ENCODE data around the gene TYMS. TPM values are rescaled to one million over a fixed set of nuclear protein-coding genes. Genes with fewer than 3 reads are reported as not detected.

TYMS gene
- total RNA-seq, 1 experiment from 2014 or later: 140 TPM

GRCh38 chr18:641224-641623 is 16.2 kb upstream of the TYMS start:
- Histone ChIP-seq H4K91ac (ENCODE audit: insufficient read length, low read depth, low read length) (no peak overlapping the region), H3T11ph (ENCODE audit: low read length) (no peak overlapping the region), H2BK120ac (ENCODE audit: low read depth, low read length, poor library complexity, severe bottlenecking) (no peak overlapping the region), H3K9ac (ENCODE audit: extremely low read depth, insufficient read length, low read length) (no peak overlapping the region), H4K20me1 (ENCODE audit: control insufficient read depth, insufficient read depth, insufficient read length) (no peaks in the 10 kb centered on the region), H2BK12ac (ENCODE audit: insufficient read length, low read depth, low read length) (no peak overlapping the region), H3K23me2 (ENCODE audit: insufficient read length, low read depth, low read length, poor library complexity, severe bottlenecking) (no peaks in the 10 kb centered on the region), H3K79me1 (ENCODE audit: insufficient read depth, low read depth, low read length, poor library complexity, severe bottlenecking) (no peaks in the 10 kb centered on the region), H4K8ac (replicated peaks; ENCODE audit: insufficient read length, low read depth, low read length) (no peak overlapping the region), H2AK5ac (ENCODE audit: insufficient read length, low read length) (no peak overlapping the region), H3K23ac (ENCODE audit: insufficient read length, low read depth, low read length) (no peak overlapping the region), H3K4me1 (ENCODE audit: insufficient read depth, low read length) (no peaks in the 10 kb centered on the region), H3K79me2 (ENCODE audit: insufficient read depth, low read length) (no peaks in the 10 kb centered on the region), H3K4ac (ENCODE audit: low read depth, low read length) (no peak overlapping the region), H3K27ac (ENCODE audit: insufficient read length, low read depth, low read length) (no peak overlapping the region), H3K27me3 (ENCODE audit: insufficient read depth, low read length) (no peaks in the 10 kb centered on the region), H2AFZ (ENCODE audit: low read length) (no peak overlapping the region), H3K14ac (ENCODE audit: insufficient read depth, low read length) (no peak overlapping the region), H2BK20ac (ENCODE audit: low read depth, low read length, poor library complexity, severe bottlenecking) (no peak overlapping the region), H3K9me3 (ENCODE audit: control insufficient read depth, low read depth, low read length) (no peaks in the 10 kb centered on the region), H4K5ac (ENCODE audit: insufficient read length, low read depth, low read length) (no peak overlapping the region), H3K18ac (ENCODE audit: insufficient read length, low read depth, low read length) (no peak overlapping the region), H2BK15ac (ENCODE audit: low read depth, low read length) (no peak overlapping the region), H3K4me2 (ENCODE audit: insufficient read depth, insufficient read length, low read length) (no peak overlapping the region), H2BK5ac (ENCODE audit: insufficient read length, low read length) (no peak overlapping the region), H3K56ac (ENCODE audit: insufficient read length, low read depth, low read length) (no peak overlapping the region)
- no peak for DNase-seq
- H3K27me3 Mint-ChIP-seq (ENCODE audit: low read depth): no peaks in the 10 kb centered on the region
- WGBS (ENCODE audit: extremely low coverage, insufficient read length, low lambda C conversion rate): no CpG with 5 or more reads among the region's 6 CpGs
- no peak overlapping the region for H3K27ac Mint-ChIP-seq
- H3K9me3 Mint-ChIP-seq: no peaks in the 10 kb centered on the region
- TF ChIP-seq, protein P1, sequence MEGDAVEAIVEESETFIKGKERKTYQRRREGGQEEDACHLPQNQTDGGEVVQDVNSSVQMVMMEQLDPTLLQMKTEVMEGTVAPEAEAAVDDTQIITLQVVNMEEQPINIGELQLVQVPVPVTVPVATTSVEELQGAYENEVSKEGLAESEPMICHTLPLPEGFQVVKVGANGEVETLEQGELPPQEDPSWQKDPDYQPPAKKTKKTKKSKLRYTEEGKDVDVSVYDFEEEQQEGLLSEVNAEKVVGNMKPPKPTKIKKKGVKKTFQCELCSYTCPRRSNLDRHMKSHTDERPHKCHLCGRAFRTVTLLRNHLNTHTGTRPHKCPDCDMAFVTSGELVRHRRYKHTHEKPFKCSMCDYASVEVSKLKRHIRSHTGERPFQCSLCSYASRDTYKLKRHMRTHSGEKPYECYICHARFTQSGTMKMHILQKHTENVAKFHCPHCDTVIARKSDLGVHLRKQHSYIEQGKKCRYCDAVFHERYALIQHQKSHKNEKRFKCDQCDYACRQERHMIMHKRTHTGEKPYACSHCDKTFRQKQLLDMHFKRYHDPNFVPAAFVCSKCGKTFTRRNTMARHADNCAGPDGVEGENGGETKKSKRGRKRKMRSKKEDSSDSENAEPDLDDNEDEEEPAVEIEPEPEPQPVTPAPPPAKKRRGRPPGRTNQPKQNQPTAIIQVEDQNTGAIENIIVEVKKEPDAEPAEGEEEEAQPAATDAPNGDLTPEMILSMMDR (conservative IDR thresholded peaks at IDR 0.05): no peak
- H3K4me3 Mint-ChIP-seq: no peak overlapping the region
- no peaks in the 10 kb centered on the region for H3K36me3 Mint-ChIP-seq (ENCODE audit: insufficient read depth in 1 of 3, low read depth in 3 of 3)
- H3K4me1 Mint-ChIP-seq: peaks cover 3 to 6% of the 10 kb centered on the region in 2 experiments; a peak in 2 of 4 replicates
